Bronchial epithelial cell (primary cell): ENCODE results near the gene MICAL2. TPM values are rescaled to one million over a fixed set of nuclear protein-coding genes. Genes with fewer than 3 reads are reported as not detected.

Experiments used
- DNase-seq: peaks from one replicate; pipeline ENCODE4 v3.0.0-alpha.2; 2010; ENCODE audit warnings: low read depth
- FAIRE-seq: peaks from 2 replicates; lab custom pipeline; 2011; peaks lifted over from hg19 to GRCh38; lab: Jason Lieb, UNC
- H3K27me3 ChIP-seq: 2 replicates; pipeline ENCODE4 v1.5.1; 2011; ENCODE audit warnings: low read length; ENCODE audit not compliant: control insufficient read depth, insufficient read depth
- H3K36me3 ChIP-seq: 2 replicates; pipeline ENCODE4 v1.5.1; 2011; ENCODE audit warnings: low read length; ENCODE audit not compliant: control insufficient read depth, insufficient read depth
- H3K4me3 ChIP-seq: 2 replicates; pipeline ENCODE4 v1.5.1; 2011; ENCODE audit warnings: mild to moderate bottlenecking, low read depth, low read length, control low read depth
- CTCF ChIP-seq: IDR thresholded peaks from 2 replicates; pipeline ENCODE4 v1.5.1; 2011; ENCODE audit warnings: mild to moderate bottlenecking, moderate library complexity, low read length, control low read depth, inconsistent platforms; ENCODE audit not compliant: insufficient read depth, severe bottlenecking
- total RNA-seq: library from RNA; depleted of rRNA; stranded (reverse); fragments of >200 nt; gene quantifications from 2 replicates; pipeline ENCODE4 v1.2.1, GENCODE V29; 2014

Gene MICAL2
- total RNA-seq, 1 donor from 2014 or later = 75.0 TPM

DNA sequence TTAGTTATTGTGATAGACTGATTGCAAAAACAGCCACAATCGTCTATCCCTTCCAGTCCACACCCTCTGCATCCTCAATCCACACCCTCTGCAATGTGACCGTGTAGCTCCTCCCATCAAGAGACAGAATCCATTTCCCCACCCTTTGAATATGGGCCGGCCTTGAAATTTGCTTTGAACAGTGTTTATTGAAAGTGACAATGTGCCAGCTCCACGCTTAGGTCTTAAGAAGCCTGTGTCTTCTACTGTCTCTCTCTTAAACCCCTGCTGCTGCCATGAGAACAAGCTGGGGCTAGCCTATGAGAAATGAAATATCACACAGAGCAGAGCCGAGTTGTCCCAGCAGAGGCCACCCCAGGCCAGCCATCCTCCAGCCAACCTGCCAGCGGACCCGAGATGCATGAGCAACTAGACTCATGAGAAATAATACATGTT is 22.3 kb upstream of the MICAL2 start:
- no peak for FAIRE-seq

DNA sequence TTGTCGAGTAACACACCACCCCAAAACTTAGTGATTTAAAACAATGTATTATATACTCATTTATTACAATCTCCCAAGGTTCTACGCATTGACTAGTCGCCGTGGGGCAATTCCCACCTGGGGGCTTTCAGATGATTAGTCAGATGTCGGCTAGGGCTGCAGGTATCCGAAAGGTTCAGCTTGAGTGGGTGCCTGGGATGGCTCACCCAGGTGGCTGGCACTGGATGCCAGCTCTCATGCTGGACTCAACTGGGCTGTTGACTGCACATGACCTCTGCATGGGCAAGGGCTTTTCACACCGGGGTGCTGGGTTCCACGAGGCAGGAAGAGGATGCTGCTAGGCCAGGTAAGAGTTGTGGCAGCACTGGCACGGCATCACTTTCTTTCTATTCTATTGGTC is 21.9 kb upstream of the MICAL2 start:
- FAIRE-seq (no peak), DNase-seq (no peak)
- H3K36me3 ChIP-seq = no peaks in the 10 kb centered on the region
- no peak for TF ChIP-seq CTCF
- H3K4me3 ChIP-seq = no peak overlapping the region
- H3K27me3 ChIP-seq = no peaks in the 10 kb centered on the region

More for the DNA sequence above, 22.3 kb upstream of the MICAL2 start:
- peak; percentile 82 for DNase-seq
- H3K27me3 ChIP-seq = no peaks in the 10 kb centered on the region
- no peak overlapping the region for H3K4me3 ChIP-seq
- peak; percentile 45 for TF ChIP-seq CTCF
- no peaks in the 10 kb centered on the region for H3K36me3 ChIP-seq

- DNase-seq = no peak
- no peak for TF ChIP-seq CTCF
- Histone ChIP-seq H3K27me3 (no peaks in the 10 kb centered on the region), H3K4me3 (no peak overlapping the region), H3K36me3 (no peaks in the 10 kb centered on the region)
- no peak for FAIRE-seq
Observed at GRCh38 chr11:12089041-12089440, 21.3 kb upstream of the MICAL2 start.

GRCh38 chr11:12089473-12089872 is 20.9 kb upstream of the MICAL2 start:
- no peaks in the 10 kb centered on the region for H3K36me3 ChIP-seq
- no peak for FAIRE-seq
- no peak overlapping the region for H3K4me3 ChIP-seq
- H3K27me3 ChIP-seq = no peaks in the 10 kb centered on the region
- no peak for TF ChIP-seq CTCF
- DNase-seq = peak; percentile 83

GRCh38 chr11:12090061-12090591 is 20.3 kb upstream of the MICAL2 start:
- no peak for FAIRE-seq
- H3K36me3 ChIP-seq = no peaks in the 10 kb centered on the region
- DNase-seq = peak; percentile 95
- no peaks in the 10 kb centered on the region for H3K27me3 ChIP-seq
- H3K4me3 ChIP-seq = no peak overlapping the region
- TF ChIP-seq CTCF = no peak

GRCh38 chr11:12090761-12091258 is 19.6 kb upstream of the MICAL2 start:
- no peaks in the 10 kb centered on the region for H3K36me3 ChIP-seq
- TF ChIP-seq CTCF = no peak
- no peak overlapping the region for H3K4me3 ChIP-seq
- DNase-seq = peak; percentile 97
- FAIRE-seq = no peak
- H3K27me3 ChIP-seq = no peaks in the 10 kb centered on the region
